GM19452 (cell line): ENCODE results near the gene YTHDC2.
A peak's percentile ranks its signal among the peaks of the same experiment; 100 is the strongest.
"Not testable (repeated sequence)": the region's sequence is repeated elsewhere in the genome, so short reads cannot be mapped to it uniquely, and the experiment has no call there.

Source experiments
- ATAC-seq: cut with Tn5 transposase; IDR thresholded peaks from one replicate; pipeline ENCODE4 v1.9.1; 2021; ENCODE audit not compliant: unreplicated experiment

The YTHDC2 gene

GRCh38 chr5:113600255-113600905 lies 86.9 kb downstream of the YTHDC2 start:
- ATAC-seq, result no peak

GRCh38 chr5:113601423-113601822 lies 87.9 kb downstream of the YTHDC2 start:
- no peak for ATAC-seq

- ATAC-seq, result not testable (repeated sequence)
Observed at GRCh38 chr5:113603246-113603645, 89.8 kb downstream of the YTHDC2 start.

GRCh38 chr5:113606298-113607134 lies 93.0 kb downstream of the YTHDC2 start:
- peak; percentile 91 for ATAC-seq

- ATAC-seq, result no peak
Observed at GRCh38 chr5:113607361-113607760, 93.9 kb downstream of the YTHDC2 start.

- no peak for ATAC-seq
Observed at GRCh38 chr5:113608113-113608596, 94.7 kb downstream of the YTHDC2 start.

- ATAC-seq, result peak; percentile 86
Observed at GRCh38 chr5:113612060-113612496, 98.6 kb downstream of the YTHDC2 start.

GRCh38 chr5:113614191-113614590 lies 100.7 kb downstream of the YTHDC2 start:
- no peak for ATAC-seq

GRCh38 chr5:113615708-113616107 lies 102.2 kb downstream of the YTHDC2 start:
- ATAC-seq, result no peak

GRCh38 chr5:113617191-113617796 lies 103.8 kb downstream of the YTHDC2 start:
- ATAC-seq, result no peak

- no peak for ATAC-seq
Observed at GRCh38 chr5:113632996-113633395, 119.5 kb downstream of the YTHDC2 start.

GRCh38 chr5:113634957-113635356 lies 121.5 kb downstream of the YTHDC2 start:
- ATAC-seq, result no peak

- no peak for ATAC-seq
Observed at GRCh38 chr5:113641715-113642114, 128.2 kb downstream of the YTHDC2 start.
